ENCODE data around the gene WNT2. TPM values are rescaled to one million over a fixed set of nuclear protein-coding genes. Genes with fewer than 3 reads are reported as not detected.

The WNT2 gene
- total and polyA plus RNA-seq, 10 of the 15 experiments (the other 5 are each of a cell fraction or from before 2014, with no cell fraction given), result 0.07 to 0.34 (median 0.19) TPM

DNA sequence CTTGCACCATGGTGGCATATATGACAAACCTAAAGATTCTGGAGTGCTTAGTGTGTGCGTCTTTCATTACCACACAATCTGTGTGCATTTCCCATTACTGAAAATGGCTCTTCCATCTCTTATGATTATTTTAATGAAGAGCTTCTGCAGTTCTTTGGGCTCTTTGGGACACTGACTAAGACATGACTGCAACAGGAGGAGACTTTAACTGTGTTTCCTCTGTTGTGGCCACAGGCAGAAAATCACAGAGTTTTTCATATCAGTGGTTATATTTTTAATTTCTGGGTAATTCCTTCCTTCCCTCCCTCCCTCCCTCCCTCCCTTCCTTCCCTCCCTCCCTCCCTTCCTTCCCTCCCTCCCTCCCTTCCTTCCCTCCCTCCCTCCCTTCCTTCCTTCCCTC is 58.1 kb downstream of the WNT2 start:
- POLR2A ChIA-PET, result interaction anchor here (0.6 to 0.7 kb wide), 4 partner anchors 27 to 308 kb away, joined by 3 to 8 read pairs (median 4); no protein-coding TSS in a partner anchor
- SMC1A ChIA-PET (ENCODE audit: uncharacterized antibody, unreplicated experiment), result interaction anchor here (1.1 kb wide), 1 partner anchor 9 kb away, joined by 3 read pairs; no protein-coding TSS in a partner anchor
- RAD21 ChIA-PET (ENCODE audit: unreplicated experiment), result interaction anchor here (0.7 to 1.1 kb wide), 2 partner anchors 9 to 120 kb away, joined by 3 read pairs; no protein-coding TSS in a partner anchor
- WGBS (ENCODE audit: insufficient coverage, insufficient replicate concordance, low lambda C conversion rate, missing lambda C conversion rate), result 86% methylated on average over 1 of the region's 1 CpG
- Histone ChIP-seq H3K9ac (ENCODE audit: control insufficient read depth, insufficient read depth, low read length) (no peak overlapping the region), H3K9me3 (replicated peaks; ENCODE audit: control insufficient read depth, insufficient read depth, low read length) (no peaks in the 10 kb centered on the region; the same call in 2 of the 3 replicates), H3K79me2 (ENCODE audit: control insufficient read depth, insufficient read depth, low read length) (no peaks in the 10 kb centered on the region), H3K27ac (ENCODE audit: control insufficient read depth, insufficient read depth) (no peak overlapping the region), H4K20me1 (ENCODE audit: control insufficient read depth, insufficient read depth) (no peaks in the 10 kb centered on the region), H3K4me3 (no peak overlapping the region), H3K27me3 (replicated peaks in 1 of 2; ENCODE audit: control insufficient read depth in 2 of 2, insufficient read depth in 2 of 2, low read length in 1 of 2) (no peaks in the 10 kb centered on the region), H3K36me3 (ENCODE audit: control insufficient read depth in 2 of 2, insufficient read depth in 2 of 2, low read length in 1 of 2) (no peaks in the 10 kb centered on the region), H3K4me2 (ENCODE audit: control insufficient read depth, insufficient read depth) (no peak overlapping the region), H2AFZ (ENCODE audit: control insufficient read depth, low read depth, low read length) (no peak overlapping the region), H3K4me1 (ENCODE audit: control insufficient read depth, insufficient read depth, low read length) (no peaks in the 10 kb centered on the region)
- intact Hi-C loops (cut with micrococcal nuclease; ENCODE audit: unreplicated experiment) (no loop called here), in situ Hi-C loops (cut with MboI) (no loop called here)
- BruUV-seq (replicated peaks), result no TSS peak
- DNase-seq (ENCODE audit: low read depth, low spot score) (no peak), FAIRE-seq (no peak), ATAC-seq (no peak)
- CTCF ChIA-PET, result interaction anchor here (1.5 kb wide), 1 partner anchor 12 kb away, joined by 4 read pairs; no protein-coding TSS in a partner anchor
- no peak for TF ChIP-seq SUZ12 (IDR thresholded peaks at IDR 0.05; ENCODE audit: unreplicated experiment)
- TF ChIP-seq SREBF2 (IDR thresholded peaks at IDR 0.05; ENCODE audit: low read length), result no peak
- TF ChIP-seq, protein P1, sequence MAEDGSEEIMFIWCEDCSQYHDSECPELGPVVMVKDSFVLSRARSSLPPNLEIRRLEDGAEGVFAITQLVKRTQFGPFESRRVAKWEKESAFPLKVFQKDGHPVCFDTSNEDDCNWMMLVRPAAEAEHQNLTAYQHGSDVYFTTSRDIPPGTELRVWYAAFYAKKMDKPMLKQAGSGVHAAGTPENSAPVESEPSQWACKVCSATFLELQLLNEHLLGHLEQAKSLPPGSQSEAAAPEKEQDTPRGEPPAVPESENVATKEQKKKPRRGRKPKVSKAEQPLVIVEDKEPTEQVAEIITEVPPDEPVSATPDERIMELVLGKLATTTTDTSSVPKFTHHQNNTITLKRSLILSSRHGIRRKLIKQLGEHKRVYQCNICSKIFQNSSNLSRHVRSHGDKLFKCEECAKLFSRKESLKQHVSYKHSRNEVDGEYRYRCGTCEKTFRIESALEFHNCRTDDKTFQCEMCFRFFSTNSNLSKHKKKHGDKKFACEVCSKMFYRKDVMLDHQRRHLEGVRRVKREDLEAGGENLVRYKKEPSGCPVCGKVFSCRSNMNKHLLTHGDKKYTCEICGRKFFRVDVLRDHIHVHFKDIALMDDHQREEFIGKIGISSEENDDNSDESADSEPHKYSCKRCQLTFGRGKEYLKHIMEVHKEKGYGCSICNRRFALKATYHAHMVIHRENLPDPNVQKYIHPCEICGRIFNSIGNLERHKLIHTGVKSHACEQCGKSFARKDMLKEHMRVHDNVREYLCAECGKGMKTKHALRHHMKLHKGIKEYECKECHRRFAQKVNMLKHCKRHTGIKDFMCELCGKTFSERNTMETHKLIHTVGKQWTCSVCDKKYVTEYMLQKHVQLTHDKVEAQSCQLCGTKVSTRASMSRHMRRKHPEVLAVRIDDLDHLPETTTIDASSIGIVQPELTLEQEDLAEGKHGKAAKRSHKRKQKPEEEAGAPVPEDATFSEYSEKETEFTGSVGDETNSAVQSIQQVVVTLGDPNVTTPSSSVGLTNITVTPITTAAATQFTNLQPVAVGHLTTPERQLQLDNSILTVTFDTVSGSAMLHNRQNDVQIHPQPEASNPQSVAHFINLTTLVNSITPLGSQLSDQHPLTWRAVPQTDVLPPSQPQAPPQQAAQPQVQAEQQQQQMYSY (CRISPR knock-in tag; IDR thresholded peaks at IDR 0.05), result no peak
- no peak for TF ChIP-seq NR2C2 (IDR thresholded peaks at IDR 0.05; ENCODE audit: borderline replicate concordance, control insufficient read depth, insufficient read length, low read depth)
- no peak for TF ChIP-seq CREM (IDR thresholded peaks at IDR 0.05; ENCODE audit: low read depth)
- TF ChIP-seq NKRF (conservative IDR thresholded peaks at IDR 0.05), result no peak
- TF ChIP-seq RELA (IDR thresholded peaks at IDR 0.05; ENCODE audit: borderline replicate concordance, partially characterized antibody), result no peak
- TF ChIP-seq JUNB (IDR thresholded peaks at IDR 0.05), result no peak
- TF ChIP-seq POLR2A (IDR thresholded peaks at IDR 0.05; ENCODE audit: low read depth, low read length), result no peak
- TF ChIP-seq MTA2 (IDR thresholded peaks at IDR 0.05; ENCODE audit: low read depth), result no peak
- no peak for TF ChIP-seq IRF4 (IDR thresholded peaks at IDR 0.05; ENCODE audit: low read depth, low read length)
- no peak for TF ChIP-seq ESRRA (IDR thresholded peaks at IDR 0.05; ENCODE audit: low read length)
- TF ChIP-seq IKZF2 (IDR thresholded peaks at IDR 0.05), result no peak
- TF ChIP-seq SIN3A (IDR thresholded peaks at IDR 0.05; ENCODE audit: low read depth, low read length), result no peak
- no peak for TF ChIP-seq GABPA (IDR thresholded peaks at IDR 0.05; ENCODE audit: low read depth)
- TF ChIP-seq, protein P2, sequence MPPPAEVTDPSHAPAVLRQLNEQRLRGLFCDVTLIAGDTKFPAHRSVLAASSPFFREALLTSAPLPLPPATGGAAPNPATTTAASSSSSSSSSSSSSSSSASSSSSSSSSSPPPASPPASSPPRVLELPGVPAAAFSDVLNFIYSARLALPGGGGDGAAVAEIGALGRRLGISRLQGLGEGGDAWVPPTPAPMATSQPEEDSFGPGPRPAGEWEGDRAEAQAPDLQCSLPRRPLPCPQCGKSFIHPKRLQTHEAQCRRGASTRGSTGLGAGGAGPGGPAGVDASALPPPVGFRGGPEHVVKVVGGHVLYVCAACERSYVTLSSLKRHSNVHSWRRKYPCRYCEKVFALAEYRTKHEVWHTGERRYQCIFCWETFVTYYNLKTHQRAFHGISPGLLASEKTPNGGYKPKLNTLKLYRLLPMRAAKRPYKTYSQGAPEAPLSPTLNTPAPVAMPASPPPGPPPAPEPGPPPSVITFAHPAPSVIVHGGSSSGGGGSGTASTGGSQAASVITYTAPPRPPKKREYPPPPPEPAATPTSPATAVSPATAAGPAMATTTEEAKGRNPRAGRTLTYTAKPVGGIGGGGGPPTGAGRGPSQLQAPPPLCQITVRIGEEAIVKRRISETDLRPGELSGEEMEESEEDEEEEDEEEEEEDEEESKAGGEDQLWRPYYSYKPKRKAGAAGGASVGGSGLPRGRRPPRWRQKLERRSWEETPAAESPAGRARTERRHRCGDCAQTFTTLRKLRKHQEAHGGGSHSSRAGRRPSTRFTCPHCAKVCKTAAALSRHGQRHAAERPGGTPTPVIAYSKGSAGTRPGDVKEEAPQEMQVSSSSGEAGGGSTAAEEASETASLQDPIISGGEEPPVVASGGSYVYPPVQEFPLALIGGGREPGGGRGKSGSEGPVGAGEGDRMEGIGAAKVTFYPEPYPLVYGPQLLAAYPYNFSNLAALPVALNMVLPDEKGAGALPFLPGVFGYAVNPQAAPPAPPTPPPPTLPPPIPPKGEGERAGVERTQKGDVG (CRISPR knock-in tag; IDR thresholded peaks at IDR 0.05), result no peak

Measured in GM12878 (cell line).